ENCODE results near the gene TARS2. TPM values are rescaled to one million over a fixed set of nuclear protein-coding genes. Genes with fewer than 3 reads are reported as not detected.

Gene TARS2
- total and polyA plus RNA-seq, 2 donors from 2014 or later = 20.4 to 25.6 TPM

DNA sequence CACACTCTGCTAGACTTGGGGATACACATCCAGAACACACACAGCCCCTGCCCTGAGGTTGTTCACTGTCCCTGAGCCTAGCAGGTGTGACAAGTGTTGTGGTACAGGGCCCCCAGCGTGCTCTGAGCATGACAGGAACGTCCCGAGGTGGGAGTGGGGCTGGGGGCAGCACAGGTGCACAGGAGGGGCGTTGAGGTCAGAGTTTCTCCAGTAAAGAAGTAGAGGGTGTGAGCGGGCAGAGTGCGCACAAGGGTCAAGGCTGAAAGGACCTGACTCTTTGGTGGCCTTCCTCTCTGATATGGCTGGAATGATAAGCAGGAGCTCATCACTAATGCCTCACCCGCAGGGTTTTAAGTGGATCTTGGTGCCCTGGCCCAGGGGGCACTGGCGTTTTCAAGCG, 27.0 kb downstream of the TARS2 start:
- TF ChIP-seq, protein P1, sequence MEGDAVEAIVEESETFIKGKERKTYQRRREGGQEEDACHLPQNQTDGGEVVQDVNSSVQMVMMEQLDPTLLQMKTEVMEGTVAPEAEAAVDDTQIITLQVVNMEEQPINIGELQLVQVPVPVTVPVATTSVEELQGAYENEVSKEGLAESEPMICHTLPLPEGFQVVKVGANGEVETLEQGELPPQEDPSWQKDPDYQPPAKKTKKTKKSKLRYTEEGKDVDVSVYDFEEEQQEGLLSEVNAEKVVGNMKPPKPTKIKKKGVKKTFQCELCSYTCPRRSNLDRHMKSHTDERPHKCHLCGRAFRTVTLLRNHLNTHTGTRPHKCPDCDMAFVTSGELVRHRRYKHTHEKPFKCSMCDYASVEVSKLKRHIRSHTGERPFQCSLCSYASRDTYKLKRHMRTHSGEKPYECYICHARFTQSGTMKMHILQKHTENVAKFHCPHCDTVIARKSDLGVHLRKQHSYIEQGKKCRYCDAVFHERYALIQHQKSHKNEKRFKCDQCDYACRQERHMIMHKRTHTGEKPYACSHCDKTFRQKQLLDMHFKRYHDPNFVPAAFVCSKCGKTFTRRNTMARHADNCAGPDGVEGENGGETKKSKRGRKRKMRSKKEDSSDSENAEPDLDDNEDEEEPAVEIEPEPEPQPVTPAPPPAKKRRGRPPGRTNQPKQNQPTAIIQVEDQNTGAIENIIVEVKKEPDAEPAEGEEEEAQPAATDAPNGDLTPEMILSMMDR (IDR thresholded peaks at IDR 0.05; ENCODE audit: borderline replicate concordance, extremely low read depth, insufficient read depth) = no peak
- Histone ChIP-seq H3K27ac (ENCODE audit: low read depth in 2 of 2, low read length in 2 of 2) (no peak overlapping the region), H3K4me3 (ENCODE audit: low read length in 3 of 3) (no peak overlapping the region), H3K27me3 (ENCODE audit: control insufficient read depth, insufficient read depth, low read length) (no peaks in the 10 kb centered on the region), H3K9me3 (ENCODE audit: control insufficient read depth in 2 of 3, insufficient read depth in 1 of 3, low read length in 3 of 3) (no peaks in the 10 kb centered on the region), H3K36me3 (ENCODE audit: control insufficient read depth in 2 of 3, insufficient read depth in 3 of 3, low read length in 3 of 3) (no peaks in the 10 kb centered on the region), H3K4me1 (ENCODE audit: control insufficient read depth in 2 of 3, insufficient read depth in 2 of 3, low read depth in 1 of 3, low read length in 3 of 3) (peaks cover 2 to 4% (median 3%) of the 10 kb centered on the region in 3 donors), H3K9ac (ENCODE audit: low read length in 3 of 3) (no peak overlapping the region)
- no peak for FAIRE-seq
- peak in 1 of 5 donors; percentile 66 for DNase-seq
- intact Hi-C loops (cut with DNase I) = no loop called here

DNA sequence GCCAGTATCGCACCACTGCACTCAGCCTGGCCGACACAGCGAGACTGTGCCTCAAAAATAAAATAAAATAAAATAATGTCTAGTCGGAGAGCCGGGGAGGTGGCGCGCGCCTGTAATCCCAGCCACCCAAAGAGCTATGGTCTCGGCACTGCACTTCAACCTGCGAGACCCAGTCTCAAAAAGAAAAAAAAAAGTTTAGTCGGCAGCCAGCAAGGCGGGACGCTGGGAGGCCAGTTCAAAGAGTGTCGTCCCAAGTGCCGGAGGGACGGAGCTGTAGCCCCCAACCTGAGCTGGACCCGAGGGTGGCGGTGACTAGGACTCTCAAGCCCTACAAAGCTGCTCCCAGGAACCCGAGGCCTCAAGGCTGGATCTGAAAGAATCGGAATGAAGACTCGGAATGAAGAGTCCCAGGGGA, 27.7 kb downstream of the TARS2 start:
- DNase-seq = no peak
- no peaks in the 10 kb centered on the region for H3K36me3 ChIP-seq (ENCODE audit: control insufficient read depth in 2 of 3, insufficient read depth in 3 of 3, low read length in 3 of 3)
- H3K9me3 ChIP-seq (ENCODE audit: control insufficient read depth in 2 of 3, insufficient read depth in 1 of 3, low read length in 3 of 3) = no peaks in the 10 kb centered on the region
- TF ChIP-seq, protein P1 (IDR thresholded peaks at IDR 0.05; ENCODE audit: borderline replicate concordance, extremely low read depth, insufficient read depth) = no peak
- intact Hi-C loops (cut with DNase I) = no loop called here
- FAIRE-seq = no peak
- peak overlapping the region; percentile 2 to 78 (median 74) for H3K9ac ChIP-seq (ENCODE audit: low read length in 3 of 3)
- H3K4me1 ChIP-seq (ENCODE audit: control insufficient read depth in 2 of 3, insufficient read depth in 2 of 3, low read depth in 1 of 3, low read length in 3 of 3) = peaks cover 2 to 4% (median 3%) of the 10 kb centered on the region in 3 donors
- no peaks in the 10 kb centered on the region for H3K27me3 ChIP-seq (ENCODE audit: control insufficient read depth, insufficient read depth, low read length)
- peak overlapping the region; percentile 16 to 53 for H3K27ac ChIP-seq (ENCODE audit: low read depth in 2 of 2, low read length in 2 of 2)
- H3K4me3 ChIP-seq (ENCODE audit: low read length in 3 of 3) = peak overlapping the region; percentile 56 to 89 (median 75)

DNA sequence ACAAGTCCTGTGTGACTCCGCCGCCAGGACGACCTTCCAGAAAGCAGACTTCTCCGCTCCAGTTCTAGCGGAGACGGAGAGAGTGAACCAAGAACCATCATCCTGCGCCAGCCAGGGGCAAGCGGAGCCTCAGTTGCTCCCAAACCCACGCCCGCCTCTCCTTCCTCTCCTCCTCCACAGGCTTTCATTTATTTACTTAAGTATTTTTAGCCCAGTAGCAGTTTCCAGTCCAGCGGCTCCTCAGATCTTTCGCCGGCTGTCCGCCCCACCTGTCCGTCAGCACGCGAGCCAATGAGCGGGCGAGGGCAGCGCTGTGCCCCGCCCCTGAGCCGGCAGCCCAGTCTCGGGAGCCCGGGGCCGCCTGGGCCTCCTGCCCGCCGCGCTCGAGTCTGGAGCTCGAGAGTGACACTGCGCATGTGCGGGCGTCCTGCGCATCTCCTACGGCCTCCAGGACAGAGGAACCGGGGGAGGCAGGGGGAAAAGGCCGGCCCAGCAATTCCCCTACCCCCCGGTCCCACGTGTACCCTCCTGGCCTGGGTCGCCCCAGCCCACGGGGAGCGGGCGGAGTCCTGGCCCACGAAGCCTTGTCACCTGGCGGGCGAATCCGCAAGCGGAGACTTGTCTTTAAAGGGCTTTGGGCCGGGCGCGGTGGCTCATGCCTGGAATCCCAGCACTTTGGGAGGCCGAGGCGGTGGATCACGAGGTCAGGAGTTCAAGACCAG, 28.3 kb downstream of the TARS2 start, which contains the start of gene FALEC:
TSS of gene FALEC (plus strand) at position 425 of the 722 bp plus-strand sequence.
- Histone ChIP-seq H3K27ac (ENCODE audit: low read depth in 2 of 2, low read length in 2 of 2) (peak within 1 kb of the TSS; percentile 53 to 63), H3K4me1 (ENCODE audit: control insufficient read depth in 2 of 3, insufficient read depth in 2 of 3, low read depth in 1 of 3, low read length in 3 of 3) (peaks cover 2 to 4% (median 3%) of the 10 kb centered on the region in 3 donors), H3K36me3 (ENCODE audit: control insufficient read depth in 2 of 3, insufficient read depth in 3 of 3, low read length in 3 of 3) (no peaks in the 10 kb centered on the region), H3K9me3 (ENCODE audit: control insufficient read depth in 2 of 3, insufficient read depth in 1 of 3, low read length in 3 of 3) (no peaks in the 10 kb centered on the region), H3K4me3 (ENCODE audit: low read length in 3 of 3) (peak within 1 kb of the TSS; percentile 56 to 89 (median 75)), H3K9ac (ENCODE audit: low read length in 3 of 3) (peak within 1 kb of the TSS; percentile 29 to 78 (median 74)), H3K27me3 (ENCODE audit: control insufficient read depth, insufficient read depth, low read length) (no peaks in the 10 kb centered on the region)
- intact Hi-C loops (cut with DNase I) = no loop called here
- FAIRE-seq = no peak
- TF ChIP-seq, protein P1 (IDR thresholded peaks at IDR 0.05; ENCODE audit: borderline replicate concordance, extremely low read depth, insufficient read depth) = peak; percentile 10
- peak; percentile 96 to 99 (median 98) for DNase-seq

Measured in kidney (tissue), 14 donors.